Colonic mucosa (tissue), 4 donors: ENCODE measurements around the gene TRABD2B. TPM values are rescaled to one million over a fixed set of nuclear protein-coding genes. Genes with fewer than 3 reads are reported as not detected.

Source experiments
- DNase-seq: peaks from one replicate; pipeline ENCODE4 v3.0.0-alpha.2; 2020
- H3K27ac ChIP-seq: fragments of 200-600 bp; one replicate; pipeline ENCODE4 v1.8.0; 2021
- H3K27me3 ChIP-seq: fragments of 200-600 bp; one replicate; pipeline ENCODE4 v1.8.0; 2021
- H3K36me3 ChIP-seq: fragments of 200-600 bp; one replicate; pipeline ENCODE4 v1.8.0; 2021
- H3K4me1 ChIP-seq: fragments of 200-600 bp; one replicate; pipeline ENCODE4 v1.8.0; 2021; ENCODE audit warnings: mild to moderate bottlenecking
- H3K4me3 ChIP-seq: fragments of 200-600 bp; one replicate; pipeline ENCODE4 v1.8.0; 2021
- H3K9ac ChIP-seq, 2 donors: one replicate each; pipeline ENCODE4 v1.7.0; 2013; ENCODE audit warnings: control low read depth in 2 of 2, low read depth in 2 of 2, low read length in 2 of 2
- H3K9me3 ChIP-seq: fragments of 200-600 bp; one replicate; pipeline ENCODE4 v1.8.0; 2021
- CTCF ChIP-seq: fragments of 200-600 bp; IDR thresholded peaks from one replicate; pipeline ENCODE4 v1.8.0; 2022; ENCODE audit warnings: antibody characterized with exemption, mild to moderate bottlenecking
- intact Hi-C: fragments of 100-400 bp; cut with DNase I; formaldehyde crosslinking; loops from one replicate; pipeline ENCODE4 v1.14.1; 2022
- total RNA-seq, 2 donors: library from RNA; stranded (reverse); fragmentation: NEBNext Ultra II Directional in 1 of 2; extraction: Animal tissue kit (Norgen Biotek cat#: 25700) in 1 of 2; gene quantifications; one replicate each; pipeline ENCODE4 v1.2.1, GENCODE V29; 2021
- donor health status: healthy.
- donor health status: DM: no; HTN: no; CAD: no.
- donor health status: DM: no; HTN: no; CAD: no.

Gene TRABD2B
- total RNA-seq, 2 donors from 2014 or later, result 0.42 to 0.77 TPM

- Histone ChIP-seq H3K4me3 (no peak overlapping the region), H3K4me1 (peaks cover 7% of the 10 kb centered on the region), H3K36me3 (no peaks in the 10 kb centered on the region), H3K9me3 (no peaks in the 10 kb centered on the region), H3K27ac (peak overlapping the region; percentile 70), H3K27me3 (no peaks in the 10 kb centered on the region), H3K9ac (no peak overlapping the region)
- TF ChIP-seq CTCF, result no peak
- intact Hi-C loops, result no loop called here
- DNase-seq, result no peak
Measured at GRCh38 chr1:47837056-47837830, 159.9 kb downstream of the TRABD2B start.

GRCh38 chr1:47835409-47835808 is 161.8 kb downstream of the TRABD2B start:
- no peak overlapping the region for H3K4me3 ChIP-seq
- no peak for TF ChIP-seq CTCF
- intact Hi-C loops, result no loop called here
- DNase-seq, result no peak
- H3K4me1 ChIP-seq, result peaks cover 7% of the 10 kb centered on the region
- H3K9ac ChIP-seq, result no peak overlapping the region
- H3K27ac ChIP-seq, result no peak overlapping the region
- H3K9me3 ChIP-seq, result no peaks in the 10 kb centered on the region
- no peaks in the 10 kb centered on the region for H3K27me3 ChIP-seq
- no peaks in the 10 kb centered on the region for H3K36me3 ChIP-seq

DNA sequence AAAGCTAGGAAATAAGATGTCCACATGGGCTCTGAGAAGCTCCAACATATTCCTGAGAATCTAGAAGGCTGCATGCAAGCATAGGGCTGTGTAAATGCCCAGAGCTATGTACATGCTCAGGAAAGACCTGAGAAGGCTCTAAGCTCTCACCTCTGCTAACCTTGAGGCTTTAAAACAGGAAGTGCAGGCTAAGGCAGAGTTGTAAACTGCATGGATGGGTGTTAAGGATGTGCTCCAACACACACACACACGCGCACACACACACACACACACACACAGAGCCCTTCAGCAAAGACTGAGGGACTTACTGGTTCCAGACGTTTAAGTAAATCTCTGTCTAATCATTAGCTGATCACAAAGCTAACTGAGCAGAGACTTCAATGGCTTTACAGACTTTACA is 162.9 kb downstream of the TRABD2B start:
- intact Hi-C loops, result no loop called here
- DNase-seq, result no peak
- H3K27me3 ChIP-seq, result no peaks in the 10 kb centered on the region
- H3K4me1 ChIP-seq, result peaks cover 7% of the 10 kb centered on the region
- no peak overlapping the region for H3K4me3 ChIP-seq
- no peaks in the 10 kb centered on the region for H3K9me3 ChIP-seq
- H3K9ac ChIP-seq, result no peak overlapping the region
- H3K36me3 ChIP-seq, result no peaks in the 10 kb centered on the region
- no peak overlapping the region for H3K27ac ChIP-seq
- no peak for TF ChIP-seq CTCF

GRCh38 chr1:47830641-47831333 is 166.4 kb downstream of the TRABD2B start:
- Histone ChIP-seq H3K27ac (peak overlapping the region; percentile 41), H3K36me3 (no peaks in the 10 kb centered on the region), H3K9ac (no peak overlapping the region), H3K4me3 (no peak overlapping the region), H3K4me1 (no peaks in the 10 kb centered on the region), H3K9me3 (no peaks in the 10 kb centered on the region), H3K27me3 (no peaks in the 10 kb centered on the region)
- no peak for DNase-seq
- no peak for TF ChIP-seq CTCF
- intact Hi-C loops, result no loop called here

GRCh38 chr1:47830021-47830420 is 167.2 kb downstream of the TRABD2B start:
- no peak for DNase-seq
- TF ChIP-seq CTCF, result no peak
- Histone ChIP-seq H3K4me3 (no peak overlapping the region), H3K27ac (no peak overlapping the region), H3K27me3 (no peaks in the 10 kb centered on the region), H3K9ac (no peak overlapping the region), H3K36me3 (no peaks in the 10 kb centered on the region), H3K9me3 (no peaks in the 10 kb centered on the region), H3K4me1 (no peaks in the 10 kb centered on the region)
- intact Hi-C loops, result no loop called here
